ENCODE results near the gene HAS3. TPM values are rescaled to one million over a fixed set of nuclear protein-coding genes. Genes with fewer than 3 reads are reported as not detected.

The HAS3 gene
- total and polyA plus RNA-seq, 5 experiments from 2014 or later, result 0.07 to 4.0 (median 0.55) TPM

DNA sequence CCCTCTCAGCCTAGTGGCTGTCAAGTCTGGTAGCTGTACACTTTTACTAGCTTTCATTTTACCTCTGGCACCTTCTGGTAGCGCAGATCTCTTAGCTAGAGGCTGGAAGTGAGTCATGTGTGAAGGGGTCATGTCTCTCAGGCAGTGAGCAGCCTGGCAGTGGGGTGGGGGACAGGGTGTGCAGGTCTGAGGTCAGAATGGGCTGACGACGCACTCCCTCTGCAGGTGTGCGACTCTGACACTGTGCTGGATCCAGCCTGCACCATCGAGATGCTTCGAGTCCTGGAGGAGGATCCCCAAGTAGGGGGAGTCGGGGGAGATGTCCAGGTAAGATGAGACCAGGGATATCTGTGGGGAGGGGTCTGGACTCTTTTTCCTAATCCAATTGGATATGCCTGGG is 7.8 kb downstream of the HAS3 start:
- DNase-seq (no peak), ATAC-seq (no peak)
- POLR2A ChIA-PET, result no interaction called here
- Mint-ChIP-seq H3K9me3 (no peaks in the 10 kb centered on the region), H3K4me1 (peaks cover 3 to 34% (median 13%) of the 10 kb centered on the region in 4 donors), H3K27ac (no peak overlapping the region), H3K36me3 (peaks cover 0 to 58% (median 22%) of the 10 kb centered on the region in 3 donors), H3K27me3 (peaks cover 2 to 17% (median 6%) of the 10 kb centered on the region in 5 donors), H3K4me3 (no peak overlapping the region)

GRCh38 chr16:69114346-69114975 is 9.0 kb downstream of the HAS3 start:
- Mint-ChIP-seq H3K4me1 (peaks cover 3 to 35% (median 13%) of the 10 kb centered on the region in 4 donors), H3K36me3 (peaks cover 0 to 63% (median 14%) of the 10 kb centered on the region in 3 donors), H3K27me3 (peaks cover 2 to 5% (median 3%) of the 10 kb centered on the region in 5 donors), H3K27ac (peak overlapping the region in 2 of 10 donors; percentile 11 to 75), H3K4me3 (no peak overlapping the region), H3K9me3 (no peaks in the 10 kb centered on the region)
- ATAC-seq (no peak), DNase-seq (no peak)
- POLR2A ChIA-PET, result interaction anchor here (0.6 kb wide), 1 partner anchor 94 kb away, joined by 3 read pairs; no protein-coding TSS in a partner anchor

DNA sequence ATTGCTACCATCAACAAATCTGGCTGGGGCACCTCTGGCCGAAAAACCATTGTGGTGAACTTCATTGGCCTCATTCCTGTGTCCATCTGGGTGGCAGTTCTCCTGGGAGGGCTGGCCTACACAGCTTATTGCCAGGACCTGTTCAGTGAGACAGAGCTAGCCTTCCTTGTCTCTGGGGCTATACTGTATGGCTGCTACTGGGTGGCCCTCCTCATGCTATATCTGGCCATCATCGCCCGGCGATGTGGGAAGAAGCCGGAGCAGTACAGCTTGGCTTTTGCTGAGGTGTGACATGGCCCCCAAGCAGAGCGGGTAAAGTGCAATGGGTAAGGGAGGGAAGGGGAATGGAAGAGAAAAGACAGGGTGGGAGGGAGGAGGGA is 9.5 kb downstream of the HAS3 start:
- Mint-ChIP-seq H3K27ac (peak overlapping the region in 1 of 10 donors; percentile 11), H3K4me3 (no peak overlapping the region), H3K36me3 (peaks cover 0 to 63% (median 10%) of the 10 kb centered on the region in 3 donors), H3K27me3 (peaks cover 0 to 2% (median 0%) of the 10 kb centered on the region in 5 donors), H3K4me1 (peaks cover 3 to 35% (median 13%) of the 10 kb centered on the region in 4 donors), H3K9me3 (no peaks in the 10 kb centered on the region)
- DNase-seq (no peak), ATAC-seq (no peak)
- POLR2A ChIA-PET, result no interaction called here

GRCh38 chr16:69115361-69115760 is 9.9 kb downstream of the HAS3 start:
- Mint-ChIP-seq H3K27ac (peak overlapping the region in 1 of 10 donors; percentile 7), H3K4me1 (peaks cover 3 to 35% (median 13%) of the 10 kb centered on the region in 4 donors), H3K4me3 (no peak overlapping the region), H3K36me3 (peaks cover 0 to 65% (median 10%) of the 10 kb centered on the region in 3 donors), H3K9me3 (no peaks in the 10 kb centered on the region), H3K27me3 (peaks cover 0 to 2% (median 0%) of the 10 kb centered on the region in 5 donors)
- DNase-seq (no peak), ATAC-seq (no peak)
- POLR2A ChIA-PET, result no interaction called here

GRCh38 chr16:69115837-69116236 is 10.4 kb downstream of the HAS3 start:
- H3K36me3 Mint-ChIP-seq, result peaks cover 0 to 65% (median 6%) of the 10 kb centered on the region in 3 donors
- POLR2A ChIA-PET, result interaction anchor here (0.6 kb wide), 1 partner anchor 67 kb away, joined by 4 read pairs; no protein-coding TSS in a partner anchor
- H3K27ac Mint-ChIP-seq, result peak overlapping the region in 2 of 10 donors; percentile 7 to 22
- no peaks in the 10 kb centered on the region for H3K27me3 Mint-ChIP-seq
- no peak for ATAC-seq
- no peak overlapping the region for H3K4me3 Mint-ChIP-seq
- no peaks in the 10 kb centered on the region for H3K9me3 Mint-ChIP-seq
- peaks cover 3 to 35% (median 13%) of the 10 kb centered on the region in 4 donors for H3K4me1 Mint-ChIP-seq
- no peak for DNase-seq

- no peak for DNase-seq
- no peak for ATAC-seq
- H3K27me3 Mint-ChIP-seq, result no peaks in the 10 kb centered on the region
- peaks cover 0 to 67% (median 7%) of the 10 kb centered on the region in 3 donors for H3K36me3 Mint-ChIP-seq
- POLR2A ChIA-PET, result interaction anchor here (0.6 kb wide), 1 partner anchor 67 kb away, joined by 4 read pairs; no protein-coding TSS in a partner anchor
- H3K27ac Mint-ChIP-seq, result no peak overlapping the region
- H3K4me3 Mint-ChIP-seq, result no peak overlapping the region
- H3K4me1 Mint-ChIP-seq, result peaks cover 5 to 35% (median 15%) of the 10 kb centered on the region in 4 donors
- H3K9me3 Mint-ChIP-seq, result no peaks in the 10 kb centered on the region
Observed at GRCh38 chr16:69116256-69116875, 10.9 kb downstream of the HAS3 start.

- POLR2A ChIA-PET, result no interaction called here
- ATAC-seq, result no peak
- Mint-ChIP-seq H3K36me3 (peaks cover 0 to 70% (median 5%) of the 10 kb centered on the region in 3 donors), H3K9me3 (no peaks in the 10 kb centered on the region), H3K4me3 (no peak overlapping the region), H3K27ac (no peak overlapping the region), H3K27me3 (no peaks in the 10 kb centered on the region), H3K4me1 (peaks cover 5 to 35% (median 16%) of the 10 kb centered on the region in 4 donors)
- DNase-seq, result no peak
Observed at GRCh38 chr16:69116906-69117305, 11.5 kb downstream of the HAS3 start.

GRCh38 chr16:69118468-69118867 is 13.0 kb downstream of the HAS3 start:
- H3K27me3 Mint-ChIP-seq, result no peaks in the 10 kb centered on the region
- POLR2A ChIA-PET, result interaction anchor here (1.2 kb wide), 1 partner anchor 14 kb away, joined by 3 read pairs; the partner anchor contains the start of genes CHTF8 and UTP4
- H3K4me1 Mint-ChIP-seq, result peaks cover 5 to 30% (median 15%) of the 10 kb centered on the region in 4 donors
- no peak for ATAC-seq
- no peaks in the 10 kb centered on the region for H3K9me3 Mint-ChIP-seq
- DNase-seq, result no peak
- H3K36me3 Mint-ChIP-seq, result peaks cover 0 to 65% (median 5%) of the 10 kb centered on the region in 3 donors
- H3K27ac Mint-ChIP-seq, result peak overlapping the region in 2 of 10 donors; percentile 24 to 47
- no peak overlapping the region for H3K4me3 Mint-ChIP-seq

DNA sequence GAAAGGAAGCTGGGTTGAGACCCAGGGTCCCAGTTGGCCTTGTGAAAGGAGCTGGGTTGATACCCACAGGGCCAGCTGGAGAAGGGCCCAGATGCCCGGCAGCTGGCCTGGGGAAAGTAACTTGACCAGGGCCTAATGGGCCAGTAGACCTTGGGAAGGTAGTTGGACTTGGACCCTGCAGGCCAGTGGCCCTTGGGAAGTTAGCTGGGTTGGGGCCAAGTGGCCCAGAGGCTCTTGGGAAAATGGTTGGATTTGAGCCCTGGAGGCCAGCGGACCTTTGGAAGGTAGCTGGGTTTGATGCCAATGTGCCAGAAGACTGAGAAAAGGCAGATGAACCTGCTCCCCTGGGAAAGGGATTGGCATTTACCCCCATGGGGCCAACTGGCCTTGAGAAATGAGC is 13.5 kb downstream of the HAS3 start:
- ATAC-seq, result no peak
- no peaks in the 10 kb centered on the region for H3K27me3 Mint-ChIP-seq
- no peak overlapping the region for H3K4me3 Mint-ChIP-seq
- POLR2A ChIA-PET, result interaction anchor here (1.2 kb wide), 1 partner anchor 14 kb away, joined by 3 read pairs; the partner anchor contains the start of genes CHTF8 and UTP4
- DNase-seq, result no peak
- H3K9me3 Mint-ChIP-seq, result no peaks in the 10 kb centered on the region
- H3K36me3 Mint-ChIP-seq, result peaks cover 0 to 65% (median 5%) of the 10 kb centered on the region in 3 donors
- peaks cover 7 to 27% (median 17%) of the 10 kb centered on the region in 4 donors for H3K4me1 Mint-ChIP-seq
- no peak overlapping the region for H3K27ac Mint-ChIP-seq

DNA sequence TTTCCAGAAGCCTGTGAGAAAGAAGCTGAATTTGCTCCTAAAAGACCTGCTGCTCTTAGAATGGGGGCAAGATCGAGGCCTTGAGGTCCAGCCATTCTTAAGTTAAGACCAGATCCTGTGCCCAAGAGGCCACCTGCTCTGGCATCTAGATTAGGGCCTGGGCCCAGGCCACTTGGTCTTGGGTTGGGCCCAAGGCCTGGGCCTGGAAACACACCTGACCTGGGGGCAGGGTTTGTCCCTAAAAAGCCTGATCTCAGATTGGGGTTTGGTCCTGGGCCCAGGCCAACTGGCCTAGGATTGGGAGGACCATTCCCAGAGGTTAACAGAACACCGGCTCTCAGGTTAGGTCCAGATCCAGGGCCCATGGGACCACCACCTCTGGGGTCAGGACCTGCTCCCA is 14.1 kb downstream of the HAS3 start:
- H3K9me3 Mint-ChIP-seq, result no peaks in the 10 kb centered on the region
- ATAC-seq (no peak), DNase-seq (no peak)
- no peaks in the 10 kb centered on the region for H3K27me3 Mint-ChIP-seq
- POLR2A ChIA-PET, result interaction anchor here (1.2 kb wide), 1 partner anchor 13 kb away, joined by 3 read pairs; the partner anchor contains the start of genes CHTF8 and UTP4
- H3K27ac Mint-ChIP-seq, result peak overlapping the region in 1 of 10 donors; percentile 7
- no peak overlapping the region for H3K4me3 Mint-ChIP-seq
- H3K4me1 Mint-ChIP-seq, result peaks cover 8 to 29% (median 19%) of the 10 kb centered on the region in 4 donors
- H3K36me3 Mint-ChIP-seq, result peaks cover 0 to 65% (median 5%) of the 10 kb centered on the region in 3 donors

DNA sequence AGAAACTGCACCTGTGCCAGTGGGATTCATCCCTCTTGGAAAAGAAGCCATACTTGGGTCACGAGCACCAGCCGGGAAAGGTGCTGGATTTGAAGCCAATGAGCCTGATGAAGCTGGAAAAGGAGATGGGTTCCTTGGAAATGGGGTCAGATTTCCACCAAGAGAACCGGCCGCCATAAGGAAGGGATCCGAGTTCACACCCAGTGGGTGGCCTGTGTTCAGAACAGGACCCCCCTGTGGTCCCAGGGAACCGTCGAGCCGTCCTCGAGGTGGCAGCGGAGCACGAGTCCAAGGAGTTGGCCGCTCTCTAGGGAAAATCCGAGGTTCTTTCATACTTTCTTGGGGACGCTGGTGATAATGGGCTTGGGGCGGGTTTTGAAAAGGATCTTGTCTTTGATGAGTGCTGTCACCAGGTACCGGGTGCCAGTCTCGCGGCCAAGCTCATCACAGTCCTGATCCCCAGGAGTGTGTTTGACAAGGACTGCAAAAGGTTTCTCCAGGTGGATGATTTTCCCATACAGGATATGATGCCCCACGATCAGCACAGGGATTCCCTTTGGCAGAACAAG is 14.7 kb downstream of the HAS3 start:
- no peaks in the 10 kb centered on the region for H3K9me3 Mint-ChIP-seq
- POLR2A ChIA-PET, result no interaction called here
- H3K36me3 Mint-ChIP-seq, result peaks cover 0 to 59% (median 5%) of the 10 kb centered on the region in 3 donors
- no peaks in the 10 kb centered on the region for H3K27me3 Mint-ChIP-seq
- H3K4me1 Mint-ChIP-seq, result peaks cover 10 to 27% (median 18%) of the 10 kb centered on the region in 4 donors
- no peak for ATAC-seq
- DNase-seq, result no peak
- peak overlapping the region in 2 of 10 donors; percentile 13 to 27 for H3K27ac Mint-ChIP-seq
- H3K4me3 Mint-ChIP-seq, result no peak overlapping the region

DNA sequence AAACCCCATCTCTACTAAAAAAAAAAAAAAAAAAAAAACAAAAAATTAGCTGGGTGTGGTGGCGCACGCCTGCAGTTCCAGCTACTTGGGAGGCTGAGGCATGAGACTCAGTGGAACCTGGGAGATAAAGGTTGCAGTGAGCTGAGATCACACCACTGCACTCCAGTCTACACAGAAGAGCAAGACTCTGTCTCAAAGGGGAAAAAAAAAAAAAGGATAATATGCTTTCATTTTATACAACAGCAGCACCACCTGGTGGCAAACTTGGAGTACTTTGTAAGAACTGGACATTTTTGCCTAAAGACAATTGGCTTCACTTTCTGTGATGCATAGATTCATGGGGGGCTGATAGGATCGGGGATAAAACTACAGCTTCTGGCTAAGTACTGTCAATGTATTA is 18.5 kb downstream of the HAS3 start:
- Mint-ChIP-seq H3K4me3 (no peak overlapping the region), H3K27me3 (no peaks in the 10 kb centered on the region), H3K9me3 (no peaks in the 10 kb centered on the region), H3K27ac (peak overlapping the region in 4 of 10 donors; percentile 9 to 63 (median 30)), H3K36me3 (peaks cover 4 to 54% (median 5%) of the 10 kb centered on the region in 3 donors), H3K4me1 (peaks cover 8 to 38% (median 30%) of the 10 kb centered on the region in 4 donors)
- ATAC-seq (peak; percentile 87 to 89), DNase-seq (peak; percentile 45 to 83 (median 66))
- POLR2A ChIA-PET, result interaction anchor here (0.6 to 2.1 kb wide), 3 partner anchors 9 to 281 kb away, joined by 3 to 9 read pairs (median 4); partner anchors contain the start of genes CHTF8, HAS3 and UTP4
